ENCODE measurements around the gene SRCIN1. TPM values are rescaled to one million over a fixed set of nuclear protein-coding genes. Genes with fewer than 3 reads are reported as not detected.
"Not testable (repeated sequence)": the region's sequence is repeated elsewhere in the genome, so short reads cannot be mapped to it uniquely, and the experiment has no call there.

Gene SRCIN1
- total and polyA plus RNA-seq, 7 donors, result 0.04 to 0.39 (median 0.16) TPM; not detected in 1

DNA sequence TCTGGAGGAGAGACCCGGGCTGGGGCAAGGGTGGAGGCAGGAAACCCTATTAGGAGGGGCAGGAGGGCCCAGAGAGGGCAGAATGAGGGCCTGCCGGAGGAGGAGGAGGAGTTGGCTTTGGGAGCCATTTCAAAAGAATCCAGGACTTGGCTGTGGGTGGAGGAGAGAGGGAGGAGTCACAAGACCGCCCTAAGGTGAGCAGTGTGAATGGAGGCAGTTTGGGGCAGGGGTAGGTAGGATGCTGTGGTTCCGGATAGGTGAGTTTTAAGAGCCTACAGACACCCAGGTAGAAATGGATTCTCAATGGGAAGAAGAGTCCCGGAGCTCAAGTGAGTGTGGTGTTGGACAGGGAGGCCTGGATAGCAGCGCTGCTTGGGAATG lies 97.2 kb downstream of the SRCIN1 start:
- 76 to 87% (median 84%) methylated on average over 6 of the region's 6 CpGs for WGBS, 3 donors
- TF ChIP-seq, protein P1, sequence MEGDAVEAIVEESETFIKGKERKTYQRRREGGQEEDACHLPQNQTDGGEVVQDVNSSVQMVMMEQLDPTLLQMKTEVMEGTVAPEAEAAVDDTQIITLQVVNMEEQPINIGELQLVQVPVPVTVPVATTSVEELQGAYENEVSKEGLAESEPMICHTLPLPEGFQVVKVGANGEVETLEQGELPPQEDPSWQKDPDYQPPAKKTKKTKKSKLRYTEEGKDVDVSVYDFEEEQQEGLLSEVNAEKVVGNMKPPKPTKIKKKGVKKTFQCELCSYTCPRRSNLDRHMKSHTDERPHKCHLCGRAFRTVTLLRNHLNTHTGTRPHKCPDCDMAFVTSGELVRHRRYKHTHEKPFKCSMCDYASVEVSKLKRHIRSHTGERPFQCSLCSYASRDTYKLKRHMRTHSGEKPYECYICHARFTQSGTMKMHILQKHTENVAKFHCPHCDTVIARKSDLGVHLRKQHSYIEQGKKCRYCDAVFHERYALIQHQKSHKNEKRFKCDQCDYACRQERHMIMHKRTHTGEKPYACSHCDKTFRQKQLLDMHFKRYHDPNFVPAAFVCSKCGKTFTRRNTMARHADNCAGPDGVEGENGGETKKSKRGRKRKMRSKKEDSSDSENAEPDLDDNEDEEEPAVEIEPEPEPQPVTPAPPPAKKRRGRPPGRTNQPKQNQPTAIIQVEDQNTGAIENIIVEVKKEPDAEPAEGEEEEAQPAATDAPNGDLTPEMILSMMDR (IDR thresholded peaks at IDR 0.05), result no peak
- Histone ChIP-seq H3K27ac (no peak overlapping the region), H3K36me3 (ENCODE audit: insufficient read depth in 1 of 2, low read depth in 1 of 2) (peaks cover 3 to 44% of the 10 kb centered on the region in 2 donors), H3K4me3 (no peak overlapping the region), H3K27me3 (ENCODE audit: insufficient read depth in 3 of 3, low read length in 2 of 3) (peaks cover 0 to 21% (median 2%) of the 10 kb centered on the region in 3 donors), H3K4me1 (no peaks in the 10 kb centered on the region), H3K9me3 (no peaks in the 10 kb centered on the region)
- intact Hi-C loops (cut with DNase I), result no loop called here
- no peak for ATAC-seq
- peak in 1 of 2 donors; percentile 9 for DNase-seq

DNA sequence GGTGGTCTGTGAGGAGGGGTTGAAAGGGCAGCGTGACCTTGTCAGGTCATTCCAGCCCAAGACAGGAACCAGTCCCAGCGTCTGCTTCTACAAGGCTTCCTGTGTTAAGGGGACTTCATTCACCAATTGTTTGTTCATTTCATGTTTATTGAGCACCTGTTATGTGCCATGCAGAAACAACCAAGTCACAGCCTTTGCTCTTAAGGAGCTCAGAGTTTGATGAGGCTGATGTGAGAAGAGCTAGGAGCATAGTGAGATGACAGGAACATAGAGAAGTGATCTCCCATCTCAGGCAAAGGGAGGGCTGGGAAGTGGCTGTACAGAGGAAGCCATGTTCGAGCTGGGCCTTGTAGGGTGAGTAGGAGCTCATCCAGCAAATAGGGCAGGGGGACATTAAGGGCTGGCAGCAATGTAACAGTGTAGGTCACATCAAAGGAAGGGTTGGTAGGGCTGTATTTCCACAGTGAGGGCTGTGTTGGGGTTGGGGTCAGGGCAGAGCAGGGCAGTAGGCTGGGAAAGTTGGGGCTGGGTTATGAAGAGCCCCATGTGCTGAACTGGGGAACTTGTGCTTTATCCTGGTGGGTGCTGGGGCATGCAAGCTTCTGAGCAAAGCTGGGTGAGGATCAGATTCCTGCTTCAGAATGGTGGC lies 97.7 kb downstream of the SRCIN1 start:
- H3K4me3 ChIP-seq, result no peak overlapping the region
- H3K27me3 ChIP-seq (ENCODE audit: insufficient read depth in 3 of 3, low read length in 2 of 3), result peaks cover 0 to 21% (median 2%) of the 10 kb centered on the region in 3 donors
- WGBS, 3 donors, result 84 to 91% (median 85%) methylated on average over 3 of the region's 3 CpGs
- TF ChIP-seq, protein P1 (IDR thresholded peaks at IDR 0.05), result no peak
- no peaks in the 10 kb centered on the region for H3K9me3 ChIP-seq
- no peaks in the 10 kb centered on the region for H3K4me1 ChIP-seq
- intact Hi-C loops (cut with DNase I), result no loop called here
- H3K36me3 ChIP-seq (ENCODE audit: insufficient read depth in 1 of 2, low read depth in 1 of 2), result peaks cover 3 to 49% of the 10 kb centered on the region in 2 donors
- DNase-seq (no peak), ATAC-seq (no peak)
- H3K27ac ChIP-seq, result no peak overlapping the region

DNA sequence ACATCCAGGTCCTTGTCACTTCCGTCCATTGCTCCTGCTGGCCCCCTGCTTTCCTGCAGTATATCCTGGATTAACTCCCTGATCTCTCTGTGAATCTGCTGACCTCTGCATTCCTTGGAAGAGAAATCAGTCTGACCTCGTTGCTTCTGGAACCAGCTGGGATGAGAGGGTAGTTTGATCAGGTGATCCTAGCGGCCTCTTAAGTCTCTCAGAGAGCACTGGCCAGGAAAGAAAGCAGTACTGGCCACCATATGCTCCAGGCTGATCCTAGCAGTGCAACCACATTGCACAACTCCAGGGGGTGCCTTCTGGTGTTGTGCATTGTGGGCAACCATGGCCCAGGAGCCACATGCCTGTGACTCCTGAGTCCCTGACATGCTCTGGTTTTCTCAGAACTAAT lies 98.3 kb downstream of the SRCIN1 start:
- no peaks in the 10 kb centered on the region for H3K4me1 ChIP-seq
- 48 to 67% (median 60%) methylated on average over 3 of the region's 3 CpGs for WGBS, 3 donors
- H3K4me3 ChIP-seq, result no peak overlapping the region
- TF ChIP-seq, protein P1 (IDR thresholded peaks at IDR 0.05), result no peak
- H3K27ac ChIP-seq, result no peak overlapping the region
- H3K36me3 ChIP-seq (ENCODE audit: insufficient read depth in 1 of 2, low read depth in 1 of 2), result peaks cover 3 to 55% of the 10 kb centered on the region in 2 donors
- ATAC-seq (no peak), DNase-seq (no peak)
- peaks cover 0 to 21% (median 2%) of the 10 kb centered on the region in 3 donors for H3K27me3 ChIP-seq (ENCODE audit: insufficient read depth in 3 of 3, low read length in 2 of 3)
- intact Hi-C loops (cut with DNase I), result no loop called here
- no peaks in the 10 kb centered on the region for H3K9me3 ChIP-seq

DNA sequence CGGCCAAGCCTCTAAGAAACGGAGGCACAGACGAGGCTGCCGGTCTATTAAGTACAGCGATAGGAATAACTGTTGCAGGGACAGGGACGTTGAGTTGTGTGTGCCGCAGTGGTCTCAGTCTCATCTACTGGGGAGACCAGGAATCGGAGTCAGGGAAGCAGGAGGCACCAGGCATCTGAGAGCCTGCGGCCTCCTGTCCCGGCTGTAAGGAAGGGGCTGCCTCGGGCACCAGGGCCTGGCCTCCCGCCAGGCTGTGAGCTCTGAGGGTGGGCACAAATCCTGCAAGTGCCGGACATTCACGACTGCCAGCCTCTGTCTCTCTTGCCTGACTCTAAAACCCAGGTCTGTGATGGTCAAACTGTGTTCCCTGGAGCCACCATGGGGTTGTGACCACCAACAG lies 101.5 kb downstream of the SRCIN1 start:
- TF ChIP-seq, protein P1 (IDR thresholded peaks at IDR 0.05), result no peak
- Histone ChIP-seq H3K27me3 (ENCODE audit: insufficient read depth in 3 of 3, low read length in 2 of 3) (peaks cover 0 to 17% (median 0%) of the 10 kb centered on the region in 3 donors), H3K4me1 (no peaks in the 10 kb centered on the region), H3K27ac (no peak overlapping the region), H3K9me3 (no peaks in the 10 kb centered on the region), H3K36me3 (ENCODE audit: insufficient read depth in 1 of 2, low read depth in 1 of 2) (peaks cover 3 to 78% of the 10 kb centered on the region in 2 donors), H3K4me3 (no peak overlapping the region)
- ATAC-seq (no peak), DNase-seq (no peak)
- intact Hi-C loops (cut with DNase I), result no loop called here
- 90 to 94% (median 90%) methylated on average over 14 of the region's 14 CpGs for WGBS, 3 donors

DNA sequence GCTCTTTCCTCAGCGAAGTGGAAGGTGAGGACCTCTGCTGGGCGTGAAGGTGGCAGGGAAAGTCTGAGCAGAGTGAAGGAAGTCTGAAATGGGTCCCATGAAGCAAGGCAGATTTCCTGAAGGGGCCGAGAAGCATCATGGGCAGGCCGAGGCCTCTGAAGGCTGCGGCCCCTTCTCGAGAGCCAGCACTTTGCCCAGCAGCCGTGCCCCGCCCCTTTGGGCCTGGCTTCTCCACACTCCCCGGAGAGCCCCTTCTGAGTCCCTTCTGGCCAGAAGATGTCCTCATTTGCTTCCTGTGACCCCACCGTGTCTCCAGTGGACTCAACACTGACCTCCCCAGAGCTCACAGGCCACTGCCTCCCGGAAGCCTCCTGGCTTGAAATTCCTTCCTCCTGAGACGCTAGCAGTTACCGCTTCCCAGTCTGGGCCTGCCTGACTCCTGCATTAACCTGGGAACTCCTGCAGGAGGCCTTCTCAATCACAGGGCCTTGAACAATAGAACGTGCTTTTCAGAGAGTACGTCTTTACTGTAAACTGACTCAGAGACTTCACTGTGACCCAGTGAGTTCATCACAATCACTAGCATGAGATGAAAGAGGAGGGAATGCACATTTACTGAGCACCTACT lies 102.4 kb downstream of the SRCIN1 start:
- H3K4me1 ChIP-seq; H3K4me3 ChIP-seq; H3K27ac ChIP-seq; intact Hi-C loops (cut with DNase I); ATAC-seq; H3K9me3 ChIP-seq: not testable (repeated sequence)
- DNase-seq, result peak in 1 of 2 donors; percentile 31
- Histone ChIP-seq H3K36me3 (ENCODE audit: insufficient read depth in 1 of 2, low read depth in 1 of 2) (peaks cover 3 to 86% of the 10 kb centered on the region in 2 donors), H3K27me3 (ENCODE audit: insufficient read depth in 3 of 3, low read length in 2 of 3) (peaks cover 0 to 14% (median 0%) of the 10 kb centered on the region in 3 donors)
- 83 to 87% (median 83%) methylated on average over 9 to 15 of the region's 15 CpGs for WGBS, 3 donors

DNA sequence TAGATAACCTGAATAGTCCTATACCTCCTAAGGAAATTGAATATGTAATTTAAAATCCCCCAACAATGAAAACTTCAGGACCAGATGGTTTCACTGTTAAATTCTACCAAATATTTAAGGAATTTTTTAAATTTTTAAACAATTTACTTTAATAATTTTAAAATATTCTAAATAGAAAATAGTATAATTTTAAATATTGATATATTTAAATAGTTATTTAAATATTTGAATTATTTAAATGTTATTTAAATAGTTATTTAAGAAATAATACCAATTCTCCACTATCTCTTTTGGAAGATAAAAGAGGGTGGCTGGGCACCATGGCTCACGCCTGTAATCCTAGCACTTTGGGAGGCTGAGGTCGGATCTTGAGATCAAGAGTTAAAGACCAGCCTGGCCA lies 104.0 kb downstream of the SRCIN1 start:
- H3K27ac ChIP-seq; H3K4me3 ChIP-seq; H3K9me3 ChIP-seq; H3K27me3 ChIP-seq (ENCODE audit: insufficient read depth in 3 of 3, low read length in 2 of 3); intact Hi-C loops (cut with DNase I); H3K4me1 ChIP-seq; DNase-seq; ATAC-seq: not testable (repeated sequence)
- peaks cover 3 to 91% of the 10 kb centered on the region in 2 donors for H3K36me3 ChIP-seq (ENCODE audit: insufficient read depth in 1 of 2, low read depth in 1 of 2)
- WGBS, 3 donors, result 94 to 100% (median 98%) methylated on average over 2 of the region's 2 CpGs

DNA sequence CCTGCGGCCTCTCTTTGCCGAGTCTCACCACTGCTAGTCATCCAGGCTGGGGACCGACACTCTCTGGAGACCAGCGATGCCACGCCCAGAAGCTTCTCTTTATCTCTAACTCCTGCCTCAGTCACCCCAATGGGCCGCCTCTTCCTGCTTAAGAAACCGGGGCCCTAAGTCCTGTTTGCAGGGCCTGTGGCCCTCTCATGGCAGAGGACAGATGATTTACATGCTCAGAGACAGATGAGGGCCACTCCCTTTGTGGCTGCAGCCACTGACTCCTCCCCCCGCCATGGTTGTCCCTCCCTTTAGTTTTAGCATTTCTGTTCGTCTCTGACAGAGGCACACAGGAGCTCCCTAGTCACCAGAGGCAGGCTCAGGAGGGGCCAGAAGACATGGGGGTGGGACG lies 106.5 kb downstream of the SRCIN1 start:
- intact Hi-C loops (cut with DNase I); H3K9me3 ChIP-seq; ATAC-seq; H3K27ac ChIP-seq; H3K27me3 ChIP-seq (ENCODE audit: insufficient read depth in 3 of 3, low read length in 2 of 3); H3K4me3 ChIP-seq; H3K4me1 ChIP-seq; DNase-seq: not testable (repeated sequence)
- 81 to 91% (median 87%) methylated on average over 10 of the region's 10 CpGs for WGBS, 3 donors
- peaks cover 0 to 90% of the 10 kb centered on the region in 2 donors for H3K36me3 ChIP-seq (ENCODE audit: insufficient read depth in 1 of 2, low read depth in 1 of 2)

Measured in psoas muscle (tissue), 8 donors.